Gastrocnemius medialis (tissue), 4 donors: Measurements from ENCODE around the gene LHX1. TPM values are rescaled to one million over a fixed set of nuclear protein-coding genes. Genes with fewer than 3 reads are reported as not detected.

Source experiments
- ATAC-seq, 2 donors: fragments of 150-250 bp; one replicate each; pipeline ENCODE4 v1.9.1; 2016
- DNase-seq, 2 donors: peaks; one replicate each; pipeline ENCODE4 v3.0.0-alpha.2; 2019
- H3K27ac ChIP-seq, 4 donors: fragments of 200-600 bp; sonication (generic); 1 replicate in 1 of 4; 2 replicates in 3 of 4; pipeline ENCODE4 v1.5.1; 2016 to 2018; ENCODE audit warnings: mild to moderate bottlenecking in 2 of 4, moderate library complexity in 1 of 4
- H3K27me3 ChIP-seq, 3 donors: fragments of 200-600 bp; sonication (generic) in 2 of 3; 1 replicate in 1 of 3; 2 replicates in 2 of 3; pipeline versions ENCODE4 v1.5.1 to v1.6.0; 2016 to 2019; ENCODE audit warnings: mild to moderate bottlenecking in 1 of 3, moderate library complexity in 1 of 3
- H3K36me3 ChIP-seq, 2 donors: fragments of 200-600 bp; sonication (generic) in 1 of 2; one replicate each; pipeline ENCODE4 v1.5.1; 2017 to 2018
- H3K4me1 ChIP-seq, 2 donors: fragments of 200-600 bp; sonication (generic) in 1 of 2; one replicate each; pipeline ENCODE4 v1.5.1; 2016 to 2017; ENCODE audit warnings: mild to moderate bottlenecking in 2 of 2
- H3K4me3 ChIP-seq, 4 donors: fragments of 200-600 bp; sonication (generic) in 3 of 4; 1 replicate in 1 of 4; 2 replicates in 3 of 4; pipeline ENCODE4 v1.5.1; 2016 to 2019; ENCODE audit warnings: mild to moderate bottlenecking in 2 of 4
- H3K9me3 ChIP-seq, 3 donors: fragments of 200-600 bp; sonication (generic) in 2 of 3; 1 replicate in 1 of 3; 2 replicates in 2 of 3; pipeline ENCODE4 v1.5.1; 2016 to 2019
- POLR2A ChIP-seq, 2 donors: fragments of 450-650 bp; IDR thresholded peaks; one replicate each; pipeline ENCODE4 v1.6.1; 2017; ENCODE audit warnings: antibody characterized with exemption in 2 of 2, mild to moderate bottlenecking in 2 of 2, moderate library complexity in 2 of 2
- in situ Hi-C, 4 donors: fragments of 200-750 bp; cut with MboI; loops; one replicate each; pipeline versions ENCODE4 v1.15.0 to v1.8.0; 2017; ENCODE audit warnings: low sequenced_read_pairs in 4 of 4
- intact Hi-C: fragments of 100-400 bp; cut with DNase I; formaldehyde crosslinking; loops from one replicate; pipeline ENCODE4 v1.15.1; 2023; ENCODE audit warnings: low total_unique reads
- total RNA-seq, 4 donors: library from RNA; depleted of rRNA; stranded (reverse); fragments of >200 nt; gene quantifications; one replicate each; pipeline versions ENCODE4 v1.1.0 to v1.2.3, GENCODE V29; 2016
- TF ChIP-seq, protein P1 (sequence below), 5 experiments: fragments of 450-650 bp in 3 of 5; fragments of 200-600 bp in 2 of 5; sonication (generic) in 2 of 5; IDR thresholded peaks in 4 of 5; conservative IDR thresholded peaks in 1 of 5; 1 replicate in 4 of 5; 2 replicates in 1 of 5; pipeline ENCODE4 v1.5.1; 2016 to 2019; ENCODE audit warnings: antibody characterized with exemption in 5 of 5, mild to moderate bottlenecking in 3 of 5, moderate library complexity in 3 of 5

Gene LHX1
- total RNA-seq, 4 donors from 2014 or later: not detected

DNA sequence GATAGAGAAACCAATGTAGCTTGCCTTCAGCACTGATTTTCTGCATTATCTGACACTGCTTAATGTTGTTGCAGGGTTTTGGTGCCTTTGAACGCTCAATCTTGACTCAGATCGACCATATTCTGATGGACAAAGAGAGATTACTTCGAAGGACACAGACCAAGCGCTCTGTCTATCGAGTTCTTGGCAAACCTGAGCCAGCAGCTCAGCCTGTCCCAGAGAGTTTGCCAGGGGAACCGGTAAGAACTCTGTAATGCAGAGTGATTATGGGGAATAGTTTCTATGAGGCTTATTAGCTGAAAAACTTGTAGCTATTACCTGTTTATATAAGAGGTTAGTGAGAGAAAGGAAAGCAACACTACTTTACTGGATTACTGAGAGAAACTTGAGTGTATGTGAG, 51.9 kb downstream of the LHX1 start:
- Histone ChIP-seq H3K9me3 (no peaks in the 10 kb centered on the region), H3K4me1 (no peaks in the 10 kb centered on the region), H3K4me3 (no peak overlapping the region), H3K27ac (no peak overlapping the region), H3K27me3 (no peaks in the 10 kb centered on the region), H3K36me3 (peaks cover 0 to 50% of the 10 kb centered on the region in 2 donors)
- intact Hi-C loops: no loop called here
- ATAC-seq (no peak), DNase-seq (no peak)
- in situ Hi-C loops: loop anchor here in 1 of 4 donors (25.0 kb wide), 1 partner anchor 98 kb away; no protein-coding TSS in a partner anchor
- TF ChIP-seq, protein P1, sequence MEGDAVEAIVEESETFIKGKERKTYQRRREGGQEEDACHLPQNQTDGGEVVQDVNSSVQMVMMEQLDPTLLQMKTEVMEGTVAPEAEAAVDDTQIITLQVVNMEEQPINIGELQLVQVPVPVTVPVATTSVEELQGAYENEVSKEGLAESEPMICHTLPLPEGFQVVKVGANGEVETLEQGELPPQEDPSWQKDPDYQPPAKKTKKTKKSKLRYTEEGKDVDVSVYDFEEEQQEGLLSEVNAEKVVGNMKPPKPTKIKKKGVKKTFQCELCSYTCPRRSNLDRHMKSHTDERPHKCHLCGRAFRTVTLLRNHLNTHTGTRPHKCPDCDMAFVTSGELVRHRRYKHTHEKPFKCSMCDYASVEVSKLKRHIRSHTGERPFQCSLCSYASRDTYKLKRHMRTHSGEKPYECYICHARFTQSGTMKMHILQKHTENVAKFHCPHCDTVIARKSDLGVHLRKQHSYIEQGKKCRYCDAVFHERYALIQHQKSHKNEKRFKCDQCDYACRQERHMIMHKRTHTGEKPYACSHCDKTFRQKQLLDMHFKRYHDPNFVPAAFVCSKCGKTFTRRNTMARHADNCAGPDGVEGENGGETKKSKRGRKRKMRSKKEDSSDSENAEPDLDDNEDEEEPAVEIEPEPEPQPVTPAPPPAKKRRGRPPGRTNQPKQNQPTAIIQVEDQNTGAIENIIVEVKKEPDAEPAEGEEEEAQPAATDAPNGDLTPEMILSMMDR (IDR thresholded peaks at IDR 0.05 in 4 of 5, conservative IDR thresholded peaks at IDR 0.05 in 1 of 5): no peak
- no peak for TF ChIP-seq POLR2A (IDR thresholded peaks at IDR 0.05)

DNA sequence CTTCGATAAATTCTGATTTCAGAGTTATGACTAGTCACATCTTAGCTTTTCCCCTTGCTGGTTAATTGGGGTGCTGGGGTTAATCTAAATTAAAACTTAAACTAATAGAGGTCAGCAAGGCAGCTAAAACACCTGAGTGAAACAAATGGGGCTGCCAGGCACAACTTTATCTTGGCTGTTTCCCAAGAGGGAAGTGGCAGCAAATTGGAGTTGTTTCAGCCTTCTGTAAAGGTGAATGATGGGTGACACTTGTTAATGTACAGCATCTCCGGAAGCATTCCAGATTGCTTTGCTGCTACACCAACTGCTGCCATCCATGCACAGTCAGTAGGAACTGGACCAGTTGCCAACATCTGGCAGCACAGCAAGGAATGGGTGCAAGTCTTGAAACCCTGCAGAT, 55.4 kb downstream of the LHX1 start:
- Histone ChIP-seq H3K27me3 (no peaks in the 10 kb centered on the region), H3K9me3 (no peaks in the 10 kb centered on the region), H3K27ac (no peak overlapping the region), H3K36me3 (peaks cover 0 to 55% of the 10 kb centered on the region in 2 donors), H3K4me1 (no peaks in the 10 kb centered on the region), H3K4me3 (no peak overlapping the region)
- DNase-seq (no peak), ATAC-seq (no peak)
- in situ Hi-C loops (loop anchor here in 1 of 4 donors (25.0 kb wide), 1 partner anchor 95 kb away; no protein-coding TSS in a partner anchor), intact Hi-C loops (no loop called here)
- TF ChIP-seq POLR2A (IDR thresholded peaks at IDR 0.05): no peak
- TF ChIP-seq, protein P1 (IDR thresholded peaks at IDR 0.05 in 4 of 5, conservative IDR thresholded peaks at IDR 0.05 in 1 of 5): no peak

DNA sequence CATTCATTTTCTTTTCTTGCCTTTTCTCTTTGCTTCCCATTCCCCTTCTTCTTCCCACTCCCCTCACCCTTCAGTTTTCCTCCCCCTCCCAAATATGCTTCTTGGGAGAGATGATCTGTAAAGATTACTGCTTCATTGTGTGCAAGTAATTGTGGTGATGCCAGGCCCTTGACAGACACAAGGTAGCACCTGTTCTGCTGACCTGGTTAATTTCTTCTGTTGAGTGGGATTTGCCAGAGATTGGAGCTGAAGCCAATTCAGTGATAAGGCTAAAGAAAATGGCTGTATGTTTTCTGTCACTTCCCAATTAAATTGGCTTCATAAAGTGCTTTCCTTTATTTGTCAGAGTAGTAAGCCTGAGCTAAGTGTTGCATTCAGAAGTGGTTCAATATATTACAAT, 56.0 kb downstream of the LHX1 start:
- no peaks in the 10 kb centered on the region for H3K4me1 ChIP-seq
- intact Hi-C loops (no loop called here), in situ Hi-C loops (loop anchor here in 1 of 4 donors (25.0 kb wide), 1 partner anchor 94 kb away; no protein-coding TSS in a partner anchor)
- no peak overlapping the region for H3K27ac ChIP-seq
- no peak overlapping the region for H3K4me3 ChIP-seq
- peaks cover 0 to 49% of the 10 kb centered on the region in 2 donors for H3K36me3 ChIP-seq
- H3K27me3 ChIP-seq: no peaks in the 10 kb centered on the region
- TF ChIP-seq POLR2A (IDR thresholded peaks at IDR 0.05): no peak
- TF ChIP-seq, protein P1 (IDR thresholded peaks at IDR 0.05 in 4 of 5, conservative IDR thresholded peaks at IDR 0.05 in 1 of 5): no peak
- H3K9me3 ChIP-seq: no peaks in the 10 kb centered on the region
- no peak for ATAC-seq
- no peak for DNase-seq

Other genes starting within 250 kb of the LHX1 start
- 10 to 100 TPM; 30.3 to 50.5 (median 40.9) TPM for gene AATF, start 11.5 kb downstream of the LHX1 start, total RNA-seq